Astrocyte of the spinal cord (primary cell): ENCODE measurements around the gene IGLL5.

Source experiments
- DNase-seq: peaks from one replicate; pipeline ENCODE4 v3.0.0; 2011; ENCODE audit warnings: low read depth, low spot score
- H3K4me3 ChIP-seq: 2 replicates; pipeline ENCODE4 v1.5.1; 2011; ENCODE audit warnings: low read depth, mild to moderate bottlenecking, low read length, moderate library complexity
- in situ Hi-C: cut with HindIII; loops from 2 replicates; pipeline ENCODE4 v1.10.0; 2017; ENCODE audit warnings: low sequenced_read_pairs
- TF ChIP-seq, protein P1 (sequence below): IDR thresholded peaks from 2 replicates; pipeline ENCODE4 v1.5.1; 2012; ENCODE audit warnings: low read depth, mild to moderate bottlenecking, low read length, inconsistent platforms

The IGLL5 gene

GRCh38 chr22:22912988-22913253, 25.3 kb downstream of the IGLL5 start:
- TF ChIP-seq, protein P1, sequence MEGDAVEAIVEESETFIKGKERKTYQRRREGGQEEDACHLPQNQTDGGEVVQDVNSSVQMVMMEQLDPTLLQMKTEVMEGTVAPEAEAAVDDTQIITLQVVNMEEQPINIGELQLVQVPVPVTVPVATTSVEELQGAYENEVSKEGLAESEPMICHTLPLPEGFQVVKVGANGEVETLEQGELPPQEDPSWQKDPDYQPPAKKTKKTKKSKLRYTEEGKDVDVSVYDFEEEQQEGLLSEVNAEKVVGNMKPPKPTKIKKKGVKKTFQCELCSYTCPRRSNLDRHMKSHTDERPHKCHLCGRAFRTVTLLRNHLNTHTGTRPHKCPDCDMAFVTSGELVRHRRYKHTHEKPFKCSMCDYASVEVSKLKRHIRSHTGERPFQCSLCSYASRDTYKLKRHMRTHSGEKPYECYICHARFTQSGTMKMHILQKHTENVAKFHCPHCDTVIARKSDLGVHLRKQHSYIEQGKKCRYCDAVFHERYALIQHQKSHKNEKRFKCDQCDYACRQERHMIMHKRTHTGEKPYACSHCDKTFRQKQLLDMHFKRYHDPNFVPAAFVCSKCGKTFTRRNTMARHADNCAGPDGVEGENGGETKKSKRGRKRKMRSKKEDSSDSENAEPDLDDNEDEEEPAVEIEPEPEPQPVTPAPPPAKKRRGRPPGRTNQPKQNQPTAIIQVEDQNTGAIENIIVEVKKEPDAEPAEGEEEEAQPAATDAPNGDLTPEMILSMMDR = no peak
- in situ Hi-C loops = no loop called here
- DNase-seq = no peak
- H3K4me3 ChIP-seq = no peak overlapping the region

- DNase-seq = no peak
- in situ Hi-C loops = no loop called here
- TF ChIP-seq, protein P1 = no peak
- H3K4me3 ChIP-seq = no peak overlapping the region
Measured at GRCh38 chr22:22913989-22914388, 26.4 kb downstream of the IGLL5 start.

GRCh38 chr22:22914726-22915669, 27.4 kb downstream of the IGLL5 start:
- H3K4me3 ChIP-seq = no peak overlapping the region
- DNase-seq = no peak
- in situ Hi-C loops = no loop called here
- TF ChIP-seq, protein P1 = no peak

- TF ChIP-seq, protein P1 = no peak
- H3K4me3 ChIP-seq = no peak overlapping the region
- no peak for DNase-seq
- in situ Hi-C loops = no loop called here
Measured at GRCh38 chr22:22915670-22916035, 28.0 kb downstream of the IGLL5 start.

- in situ Hi-C loops = no loop called here
- no peak overlapping the region for H3K4me3 ChIP-seq
- DNase-seq = no peak
- TF ChIP-seq, protein P1 = no peak
Measured at GRCh38 chr22:22916215-22916951, 28.8 kb downstream of the IGLL5 start.

GRCh38 chr22:22916952-22917290, 29.3 kb downstream of the IGLL5 start:
- in situ Hi-C loops = no loop called here
- TF ChIP-seq, protein P1 = no peak
- no peak overlapping the region for H3K4me3 ChIP-seq
- DNase-seq = no peak
